HAP-1 (cell line): ENCODE measurements around the gene AMDHD1.

ENCODE experiments used
- DNase-seq, 2 experiments: peaks; one replicate each; pipeline ENCODE4 v3.0.0-alpha.2; 2016 to 2020; ENCODE audit warnings: low spot score in 2 of 2
- H3K27me3 ChIP-seq: fragments of 250-450 bp; sonication (Bioruptor Pico); 2 replicates; pipeline ENCODE4 v1.5.1; 2020; ENCODE audit warnings: low read depth, mild to moderate bottlenecking, moderate library complexity
- H3K36me3 ChIP-seq: fragments of 250-450 bp; sonication (Bioruptor Pico); replicated peaks from 2 replicates; pipeline ENCODE4 v1.5.1; 2020; ENCODE audit warnings: mild to moderate bottlenecking
- H3K4me1 ChIP-seq: fragments of 250-450 bp; sonication (Bioruptor Pico); 2 replicates; pipeline ENCODE4 v1.5.1; 2020; ENCODE audit warnings: mild to moderate bottlenecking
- H3K4me3 ChIP-seq: fragments of 250-450 bp; sonication (Bioruptor Pico); 2 replicates; pipeline ENCODE4 v1.5.1; 2020; ENCODE audit warnings: mild to moderate bottlenecking, moderate library complexity
- H3K9me3 ChIP-seq: fragments of 250-450 bp; sonication (Bioruptor Pico); 2 replicates; pipeline ENCODE4 v1.5.1; 2020; ENCODE audit warnings: mild to moderate bottlenecking, moderate library complexity
- in situ Hi-C: fragments of 300-500 bp; cut with MboI; formaldehyde crosslinking; loops from 3 replicates; pipeline ENCODE4 v1.14.3; 2020; ENCODE audit warnings: low sequenced_read_pairs, inconsistent platforms, mixed read lengths

The AMDHD1 gene

GRCh38 chr12:95990136-95990535 is 47.0 kb downstream of the AMDHD1 start:
- in situ Hi-C loops, result no loop called here
- no peak overlapping the region for H3K4me3 ChIP-seq

DNA sequence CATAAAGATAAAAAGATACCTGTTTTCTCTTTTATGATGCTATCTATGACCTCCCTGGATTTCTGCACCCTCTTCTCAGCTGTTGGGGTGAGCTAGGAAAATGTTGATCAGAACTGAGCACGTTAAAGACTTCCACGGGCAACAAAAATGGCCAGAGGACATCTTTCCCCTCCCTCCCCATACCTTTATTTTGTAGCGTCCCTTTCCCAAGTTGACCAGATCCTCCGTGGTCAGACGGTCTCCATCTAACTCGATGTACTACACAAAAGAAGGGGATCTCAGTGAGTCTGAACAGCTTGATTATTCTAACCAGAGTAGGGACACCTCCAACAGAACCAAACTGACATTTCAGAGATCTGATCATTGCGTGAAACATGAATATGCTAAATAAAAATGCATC is 50.8 kb downstream of the AMDHD1 start:
- H3K27me3 ChIP-seq, result peaks cover 13% of the 10 kb centered on the region; the same call in 1 of the 2 replicates
- no peak overlapping the region for H3K4me3 ChIP-seq
- H3K4me1 ChIP-seq, result no peaks in the 10 kb centered on the region
- DNase-seq, result no peak
- no peaks in the 10 kb centered on the region for H3K9me3 ChIP-seq
- H3K36me3 ChIP-seq, result no peaks in the 10 kb centered on the region; the same call in 1 of the 2 replicates
- in situ Hi-C loops, result no loop called here

More at GRCh38 chr12:95990136-95990535, 47.0 kb downstream of the AMDHD1 start:
- no peak for DNase-seq
- Histone ChIP-seq H3K9me3 (no peaks in the 10 kb centered on the region), H3K27me3 (peaks cover 22% of the 10 kb centered on the region), H3K36me3 (no peaks in the 10 kb centered on the region), H3K4me1 (no peaks in the 10 kb centered on the region)

GRCh38 chr12:95994476-95994875 is 51.3 kb downstream of the AMDHD1 start:
- no peak for DNase-seq
- Histone ChIP-seq H3K36me3 (no peaks in the 10 kb centered on the region; the same call in 1 of the 2 replicates), H3K4me1 (no peaks in the 10 kb centered on the region), H3K27me3 (peaks cover 9% of the 10 kb centered on the region; the same call in 1 of the 2 replicates), H3K9me3 (no peaks in the 10 kb centered on the region), H3K4me3 (no peak overlapping the region)
- in situ Hi-C loops, result no loop called here

- H3K4me1 ChIP-seq, result no peaks in the 10 kb centered on the region
- no peak for DNase-seq
These were observed 52.3 kb downstream of the AMDHD1 start for GRCh38 chr12:95995238-95996031.

DNA sequence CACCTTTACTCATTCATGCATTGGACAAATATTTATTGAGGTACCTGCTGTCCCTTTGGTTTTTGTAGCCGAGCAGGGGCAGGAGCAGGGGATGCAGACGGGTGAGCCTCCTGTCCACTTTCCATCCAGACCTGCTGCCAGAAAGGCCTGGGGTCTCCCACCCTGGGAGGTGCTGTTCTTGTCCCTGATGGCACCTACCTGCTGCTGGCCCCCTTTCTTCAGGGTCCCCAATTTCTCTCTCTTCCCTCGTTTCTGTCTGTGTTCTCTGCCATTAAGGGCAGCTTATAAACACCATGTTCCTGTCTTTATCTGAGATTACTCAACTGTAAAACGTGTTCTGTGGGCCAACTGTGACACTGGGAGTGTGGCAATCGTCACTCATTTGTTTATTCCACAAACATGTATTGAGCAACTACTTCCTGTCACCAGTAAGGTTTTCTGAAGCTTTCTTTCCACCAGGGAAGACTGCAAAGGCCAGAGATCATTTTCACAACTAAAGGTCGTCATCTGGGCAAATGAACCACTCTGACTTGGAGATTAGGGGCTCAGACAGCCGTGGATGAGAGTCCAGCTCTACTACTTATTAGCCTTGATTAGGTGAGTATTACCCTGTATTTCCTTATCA is 53.0 kb downstream of the AMDHD1 start, which contains the start of gene HAL:
HAL (minus strand) TSS at position 311 of the 625 bp plus-strand sequence. CDS start 434 bp downstream, outside the sequence.
- no peaks in the 10 kb centered on the region for H3K9me3 ChIP-seq
- DNase-seq, result no peak
- no peak within 1 kb of the TSS for H3K4me3 ChIP-seq
- H3K36me3 ChIP-seq, result no peaks in the 10 kb centered on the region; the same call in 1 of the 2 replicates
- H3K27me3 ChIP-seq, result no peaks in the 10 kb centered on the region
- in situ Hi-C loops, result no loop called here
- no peaks in the 10 kb centered on the region for H3K4me1 ChIP-seq

More at GRCh38 chr12:95995238-95996031, 52.3 kb downstream of the AMDHD1 start:
- Histone ChIP-seq H3K27me3 (no peaks in the 10 kb centered on the region), H3K4me3 (no peak overlapping the region), H3K36me3 (no peaks in the 10 kb centered on the region; the same call in 1 of the 2 replicates), H3K9me3 (no peaks in the 10 kb centered on the region)
- in situ Hi-C loops, result no loop called here

GRCh38 chr12:95997276-95997675 is 54.1 kb downstream of the AMDHD1 start:
- in situ Hi-C loops, result no loop called here
- Histone ChIP-seq H3K4me3 (no peak overlapping the region), H3K27me3 (no peaks in the 10 kb centered on the region), H3K4me1 (no peaks in the 10 kb centered on the region), H3K36me3 (no peaks in the 10 kb centered on the region; the same call in 1 of the 2 replicates), H3K9me3 (no peaks in the 10 kb centered on the region)
- DNase-seq, result no peak

GRCh38 chr12:95997911-95998510 is 54.9 kb downstream of the AMDHD1 start:
- H3K4me3 ChIP-seq, result no peak overlapping the region
- no peaks in the 10 kb centered on the region for H3K9me3 ChIP-seq
- no peaks in the 10 kb centered on the region for H3K27me3 ChIP-seq
- no peaks in the 10 kb centered on the region for H3K4me1 ChIP-seq
- in situ Hi-C loops, result no loop called here
- no peak for DNase-seq
- no peaks in the 10 kb centered on the region; the same call in 1 of the 2 replicates for H3K36me3 ChIP-seq

DNA sequence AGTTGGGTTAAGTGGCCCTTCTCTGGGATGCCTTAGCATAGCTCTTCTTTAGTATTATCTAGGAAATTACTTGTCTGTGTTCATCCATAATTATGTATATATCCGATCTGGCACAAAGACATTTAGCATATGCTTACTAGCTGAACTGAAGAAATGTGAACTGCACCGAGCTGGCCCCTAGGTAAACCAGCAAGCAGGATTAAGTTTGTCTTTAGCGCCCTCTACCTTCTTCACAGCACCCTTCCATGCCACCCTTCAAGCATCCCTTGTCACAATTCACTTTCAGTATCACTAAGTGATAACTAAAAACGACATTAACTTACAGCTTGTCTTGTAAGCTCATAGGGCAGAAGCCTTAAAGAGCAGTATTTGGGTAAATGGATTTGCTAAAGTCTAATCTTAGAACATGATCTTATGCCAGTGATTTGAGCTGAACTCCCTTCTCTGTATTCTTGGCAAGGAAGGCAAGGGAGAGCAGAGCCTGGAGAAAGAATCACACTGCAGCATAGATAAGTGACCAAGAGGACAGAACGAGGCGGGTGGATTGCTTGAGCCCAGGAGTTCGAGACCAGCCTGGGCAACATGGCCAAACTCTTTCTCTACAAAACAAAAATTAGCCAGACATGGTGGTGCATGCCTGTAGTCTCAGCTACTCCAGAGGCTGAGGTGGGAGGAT is 55.6 kb downstream of the AMDHD1 start:
- DNase-seq, result peak; percentile 61 to 68
- H3K4me1 ChIP-seq, result no peaks in the 10 kb centered on the region
- no peaks in the 10 kb centered on the region for H3K9me3 ChIP-seq

DNA sequence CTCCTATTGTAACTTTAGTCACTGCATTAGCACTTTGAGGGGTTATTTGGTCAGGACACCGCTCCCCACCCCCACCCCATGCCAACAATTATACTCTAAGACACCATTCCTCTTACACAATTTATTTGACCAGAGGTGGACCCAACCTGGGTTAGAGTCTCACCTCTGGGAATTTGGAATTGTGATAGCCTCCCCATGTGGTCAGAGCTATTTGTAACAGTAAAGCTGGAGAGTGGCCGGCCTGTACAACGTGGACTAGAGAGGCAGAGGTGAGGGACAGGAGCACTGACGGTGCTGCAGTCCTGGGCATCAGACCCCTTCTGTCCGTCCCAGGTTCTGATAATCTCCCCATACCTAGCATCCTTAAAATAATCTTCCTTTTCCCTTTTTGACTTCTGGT is 56.4 kb downstream of the AMDHD1 start:
- no peak for DNase-seq
- Histone ChIP-seq H3K4me3 (no peak overlapping the region), H3K27me3 (no peaks in the 10 kb centered on the region), H3K36me3 (peaks cover 6% of the 10 kb centered on the region; the same call in 1 of the 2 replicates), H3K9me3 (no peaks in the 10 kb centered on the region), H3K4me1 (no peaks in the 10 kb centered on the region)
- in situ Hi-C loops, result no loop called here

More for the DNA sequence above, 55.6 kb downstream of the AMDHD1 start:
- peaks cover 3% of the 10 kb centered on the region; the same call in 1 of the 2 replicates for H3K36me3 ChIP-seq
- in situ Hi-C loops, result no loop called here
- H3K4me3 ChIP-seq, result no peak overlapping the region
- H3K27me3 ChIP-seq, result no peaks in the 10 kb centered on the region

DNA sequence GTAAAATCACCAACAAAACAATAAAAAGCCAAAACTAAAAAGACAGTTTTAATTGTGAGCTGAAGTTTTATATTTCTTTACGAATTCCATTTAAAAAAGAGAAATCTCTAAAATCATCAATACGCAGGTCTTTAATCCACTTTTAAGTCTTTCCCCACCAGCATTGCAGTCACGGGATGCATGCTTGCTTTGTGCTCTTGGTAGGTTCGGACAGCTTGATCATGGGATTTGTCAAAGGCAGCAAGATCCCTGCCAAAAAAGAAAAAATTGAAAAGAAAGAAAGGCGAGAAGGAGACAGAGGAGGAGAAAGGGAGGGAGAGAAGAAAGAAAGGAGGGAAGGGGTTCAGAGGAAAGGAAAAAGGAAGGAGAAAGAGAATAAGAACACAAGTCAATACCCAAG is 57.7 kb downstream of the AMDHD1 start:
- no peak for DNase-seq
- Histone ChIP-seq H3K9me3 (no peaks in the 10 kb centered on the region), H3K4me1 (no peaks in the 10 kb centered on the region), H3K27me3 (no peaks in the 10 kb centered on the region), H3K36me3 (peaks cover 15% of the 10 kb centered on the region), H3K4me3 (no peak overlapping the region)
- in situ Hi-C loops, result no loop called here

DNA sequence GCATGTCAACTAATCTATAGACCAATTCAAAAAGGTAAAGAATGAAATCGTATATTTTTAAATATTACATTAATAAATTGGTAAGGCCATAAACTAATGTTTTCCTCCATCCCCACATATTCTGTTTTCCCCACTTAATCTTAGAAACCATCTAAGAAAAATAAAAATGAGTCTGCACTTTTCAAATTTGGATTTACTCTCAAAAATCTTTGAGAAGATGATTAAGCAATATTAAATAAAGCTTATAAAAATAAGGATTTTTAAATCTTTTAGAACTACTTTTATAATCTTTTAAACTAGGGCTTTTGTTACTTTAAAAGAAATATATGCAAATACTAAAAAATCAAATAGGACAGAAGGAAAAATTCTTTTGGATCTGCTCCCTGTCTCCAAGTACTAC is 63.6 kb downstream of the AMDHD1 start:
- Histone ChIP-seq H3K27me3 (no peaks in the 10 kb centered on the region), H3K4me3 (no peak overlapping the region), H3K36me3 (peaks cover 39% of the 10 kb centered on the region), H3K9me3 (no peaks in the 10 kb centered on the region), H3K4me1 (no peaks in the 10 kb centered on the region)
- DNase-seq, result no peak
- in situ Hi-C loops, result no loop called here

GRCh38 chr12:96007729-96008128 is 64.6 kb downstream of the AMDHD1 start:
- DNase-seq, result no peak
- Histone ChIP-seq H3K4me3 (no peak overlapping the region), H3K9me3 (no peaks in the 10 kb centered on the region), H3K4me1 (no peaks in the 10 kb centered on the region), H3K27me3 (no peaks in the 10 kb centered on the region), H3K36me3 (peaks cover 49% of the 10 kb centered on the region)
- in situ Hi-C loops, result no loop called here

GRCh38 chr12:96014943-96015599 is 71.9 kb downstream of the AMDHD1 start:
- H3K4me3 ChIP-seq, result no peak overlapping the region
- no peak for DNase-seq
- H3K27me3 ChIP-seq, result no peaks in the 10 kb centered on the region
- H3K9me3 ChIP-seq, result no peaks in the 10 kb centered on the region
- peaks cover 52% of the 10 kb centered on the region for H3K36me3 ChIP-seq
- no peaks in the 10 kb centered on the region for H3K4me1 ChIP-seq
- in situ Hi-C loops, result no loop called here
